WTC11 (cell line): Measurements from ENCODE around the gene GRXCR2. TPM values are rescaled to one million over a fixed set of nuclear protein-coding genes. Genes with fewer than 3 reads are reported as not detected.
A peak's percentile ranks its signal among the peaks of the same experiment; 100 is the strongest.

Source experiments
- ATAC-seq: fragments of 200-7000 bp; cut with Tn5 transposase; 2 replicates; pipeline ENCODE4 v1.10.0; 2021; ENCODE audit warnings: mild to moderate bottlenecking, moderate library complexity
- CTCF ChIA-PET: fragments of 300-600 bp; sonication (Branson Sonifier 250); formaldehyde crosslinking; loops from one replicate; lab custom pipeline; 2021; ENCODE audit warnings: antibody characterized with exemption; lab: Charles Lee
- POLR2A ChIA-PET: fragments of 350-600 bp; sonication (Branson Sonifier 250); formaldehyde crosslinking; loops from one replicate; lab custom pipeline; 2021; ENCODE audit warnings: antibody characterized with exemption; lab: Charles Lee
- DNase-seq: peaks from one replicate; pipeline ENCODE4 v3.0.0; 2021; ENCODE audit warnings: low spot score
- H3K27ac Mint-ChIP-seq: 2 replicates; pipeline ENCODE4 v1.8.0; 2021; ENCODE audit warnings: mixed read lengths
- H3K27me3 Mint-ChIP-seq: 2 replicates; pipeline ENCODE4 v1.8.0; 2021; ENCODE audit warnings: low read depth, mild to moderate bottlenecking, moderate library complexity, mixed read lengths
- H3K36me3 Mint-ChIP-seq: 2 replicates; pipeline ENCODE4 v1.8.0; 2021; ENCODE audit warnings: mixed read lengths
- H3K4me1 Mint-ChIP-seq: 2 replicates; pipeline ENCODE4 v1.8.0; 2022; ENCODE audit warnings: mixed read lengths
- H3K4me3 Mint-ChIP-seq: 2 replicates; pipeline ENCODE4 v1.8.0; 2021; ENCODE audit warnings: mild to moderate bottlenecking, moderate library complexity, mixed read lengths
- H3K9me3 Mint-ChIP-seq: 2 replicates; pipeline ENCODE4 v1.8.0; 2021; ENCODE audit warnings: mixed read lengths
- CBFB ChIP-seq: sonication (generic); formaldehyde crosslinking; IDR thresholded peaks from 2 replicates; pipeline ENCODE4 v1.8.1; 2022; ENCODE audit warnings: mild to moderate bottlenecking, low read depth, missing genetic modification reagents
- ELF4 ChIP-seq: sonication (generic); formaldehyde crosslinking; IDR thresholded peaks from 2 replicates; pipeline ENCODE4 v1.8.1; 2022; ENCODE audit warnings: low read depth, mild to moderate bottlenecking, moderate library complexity, missing genetic modification reagents
- FOXP1 ChIP-seq: sonication (generic); formaldehyde crosslinking; IDR thresholded peaks from 2 replicates; pipeline ENCODE4 v1.8.0; 2022; ENCODE audit warnings: missing genetic modification reagents, mild to moderate bottlenecking, moderate library complexity, borderline replicate concordance
- GTF2I ChIP-seq: fragments of 250-450 bp; sonication (Bioruptor Pico); conservative IDR thresholded peaks from 2 replicates; pipeline ENCODE4 v1.4.0; 2021; ENCODE audit warnings: mild to moderate bottlenecking
- NR3C1 ChIP-seq: sonication (generic); formaldehyde crosslinking; conservative IDR thresholded peaks from 2 replicates; pipeline ENCODE4 v1.8.1; 2023; ENCODE audit warnings: low read depth, mild to moderate bottlenecking, missing genetic modification reagents
- TCF7 ChIP-seq: sonication (generic); formaldehyde crosslinking; IDR thresholded peaks from 2 replicates; pipeline ENCODE4 v1.8.0; 2022; ENCODE audit warnings: mild to moderate bottlenecking, low read depth, missing genetic modification reagents, moderate library complexity
- ZBTB21 ChIP-seq: sonication (generic); formaldehyde crosslinking; IDR thresholded peaks from 2 replicates; pipeline ENCODE4 v1.8.1; 2023; ENCODE audit warnings: mild to moderate bottlenecking, missing genetic modification reagents, borderline replicate concordance
- ZNF396 ChIP-seq: fragments of 250-450 bp; sonication (Bioruptor Pico); IDR thresholded peaks from 2 replicates; pipeline ENCODE4 v1.8.0; 2021; ENCODE audit warnings: mild to moderate bottlenecking, moderate library complexity, borderline replicate concordance
- ZNF416 ChIP-seq: fragments of 250-450 bp; sonication (Bioruptor Pico); IDR thresholded peaks from 2 replicates; pipeline ENCODE4 v1.9.0; 2021; ENCODE audit warnings: mild to moderate bottlenecking, inconsistent platforms
- ZNF512 ChIP-seq: sonication (generic); formaldehyde crosslinking; IDR thresholded peaks from 2 replicates; pipeline ENCODE4 v1.8.1; 2022; ENCODE audit warnings: missing genetic modification reagents, borderline replicate concordance
- ZNF671 ChIP-seq: fragments of 250-450 bp; sonication (Bioruptor Pico); IDR thresholded peaks from 2 replicates; pipeline ENCODE4 v1.8.0; 2021; ENCODE audit warnings: mild to moderate bottlenecking
- total RNA-seq: library from RNA; stranded (reverse); gene quantifications from 3 replicates; pipeline ENCODE4 v1.2.3, GENCODE V29; 2021

Gene GRXCR2
- total RNA-seq, 1 experiment from 2014 or later: not detected

DNA sequence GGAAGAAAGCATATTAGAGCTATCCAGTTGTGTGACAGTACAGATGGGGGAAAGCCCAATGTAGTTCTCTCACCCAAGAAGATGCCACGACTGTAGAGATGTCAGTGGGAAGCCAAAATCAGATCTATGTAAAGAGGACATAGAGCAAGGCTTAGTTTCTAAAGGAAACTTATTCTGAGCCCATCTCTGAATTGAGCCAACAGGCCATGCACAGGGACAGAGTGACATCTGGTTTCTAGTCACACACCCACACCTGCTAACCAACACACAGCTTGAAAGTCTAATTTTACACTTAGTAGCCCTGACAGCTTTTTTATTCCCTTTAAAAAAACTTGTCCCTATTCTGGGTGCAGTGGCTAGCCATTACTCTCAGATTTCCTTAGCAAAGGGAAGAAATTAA is 59.9 kb downstream of the GRXCR2 start:
- Mint-ChIP-seq H3K27me3 (no peaks in the 10 kb centered on the region), H3K4me3 (no peak overlapping the region), H3K4me1 (peaks cover 4% of the 10 kb centered on the region; the same call in 1 of the 2 replicates), H3K27ac (no peak overlapping the region), H3K36me3 (peaks cover 2% of the 10 kb centered on the region; the same call in 1 of the 2 replicates), H3K9me3 (no peaks in the 10 kb centered on the region)
- ATAC-seq (no peak), DNase-seq (no peak)
- ChIA-PET CTCF (interaction anchor here (0.9 to 3.7 kb wide), 8 partner anchors 13 to 1609 kb away, joined by 3 to 17 read pairs (median 4); no protein-coding TSS in a partner anchor), POLR2A (no interaction called here)
- no peak for TF ChIP-seq GTF2I (CRISPR knock-in tag)

- no peaks in the 10 kb centered on the region for H3K27me3 Mint-ChIP-seq
- ATAC-seq: peak; percentile 94
- POLR2A ChIA-PET: no interaction called here
- DNase-seq: no peak
- no peak overlapping the region; the same call in 1 of the 2 replicates for H3K27ac Mint-ChIP-seq
- no peaks in the 10 kb centered on the region for H3K9me3 Mint-ChIP-seq
- CTCF ChIA-PET: interaction anchor here (0.6 to 3.7 kb wide), 15 partner anchors 14 to 1608 kb away, joined by 3 to 17 read pairs (median 4); partner anchors contain the start of gene PRELID2
- H3K4me3 Mint-ChIP-seq: no peak overlapping the region
- H3K4me1 Mint-ChIP-seq: peaks cover 4% of the 10 kb centered on the region; the same call in 1 of the 2 replicates
- TF ChIP-seq CBFB (CRISPR knock-in tag) (no peak), ZNF396 (CRISPR knock-in tag) (no peak), TCF7 (CRISPR knock-in tag) (no peak), ELF4 (CRISPR knock-in tag) (no peak), ZNF671 (no peak), FOXP1 (CRISPR knock-in tag) (no peak), ZBTB21 (CRISPR knock-in tag) (no peak), ZNF512 (CRISPR knock-in tag) (no peak), NR3C1 (CRISPR knock-in tag) (no peak), ZNF416 (CRISPR knock-in tag) (no peak)
- no peaks in the 10 kb centered on the region for H3K36me3 Mint-ChIP-seq
Observed at GRCh38 chr5:145811834-145812625, 60.8 kb downstream of the GRXCR2 start.

Other genes with a start within 250 kb of the GRXCR2 start
- gene PRELID2, start 37.7 kb downstream of the GRXCR2 start, total RNA-seq: 10.0 to 16.2 TPM (median 14.5 TPM) in 3 replicates
- 0.83 to 1.6 TPM (median 0.98 TPM) in 3 replicates for gene SH3RF2, start 63.6 kb upstream of the GRXCR2 start, total RNA-seq
- 0.30 to 0.77 TPM (median 0.55 TPM) in 3 replicates for gene PLAC8L1, start 232.6 kb upstream of the GRXCR2 start, total RNA-seq